Upper lobe of left lung (tissue), 4 donors: ENCODE measurements around the gene KLHL8.

Source experiments
- CTCF ChIP-seq, 6 experiments: fragments of 450-650 bp in 4 of 6; fragments of 200-600 bp in 2 of 6; sonication (generic) in 2 of 6; IDR thresholded peaks; one replicate each; pipeline ENCODE4 v1.5.1; 2016 to 2019; ENCODE audit warnings: antibody characterized with exemption in 6 of 6
- POLR2AphosphoS5 ChIP-seq, 2 donors: sonication (generic); formaldehyde crosslinking; IDR thresholded peaks; one replicate each; pipeline ENCODE4 v1.5.1; 2017; ENCODE audit warnings: antibody characterized with exemption in 2 of 2

GRCh38 chr4:87180767-87181166 is 39.7 kb downstream of the KLHL8 start:
- TF ChIP-seq CTCF (IDR thresholded peaks at IDR 0.05) (no peak), POLR2AphosphoS5 (IDR thresholded peaks at IDR 0.05) (no peak)
